ENCODE measurements around the gene TSHZ2. TPM values are rescaled to one million over a fixed set of nuclear protein-coding genes. Genes with fewer than 3 reads are reported as not detected.

Gene TSHZ2
- total and polyA plus RNA-seq, 9 of the 15 experiments (the other 6 are each of a cell fraction or from before 2014, with no cell fraction given) = 0.03 to 0.20 (median 0.05) TPM; not detected in 4

GRCh38 chr20:53491462-53491861 is 519.3 kb downstream of the TSHZ2 start (continued):
- TF ChIP-seq, protein P1, sequence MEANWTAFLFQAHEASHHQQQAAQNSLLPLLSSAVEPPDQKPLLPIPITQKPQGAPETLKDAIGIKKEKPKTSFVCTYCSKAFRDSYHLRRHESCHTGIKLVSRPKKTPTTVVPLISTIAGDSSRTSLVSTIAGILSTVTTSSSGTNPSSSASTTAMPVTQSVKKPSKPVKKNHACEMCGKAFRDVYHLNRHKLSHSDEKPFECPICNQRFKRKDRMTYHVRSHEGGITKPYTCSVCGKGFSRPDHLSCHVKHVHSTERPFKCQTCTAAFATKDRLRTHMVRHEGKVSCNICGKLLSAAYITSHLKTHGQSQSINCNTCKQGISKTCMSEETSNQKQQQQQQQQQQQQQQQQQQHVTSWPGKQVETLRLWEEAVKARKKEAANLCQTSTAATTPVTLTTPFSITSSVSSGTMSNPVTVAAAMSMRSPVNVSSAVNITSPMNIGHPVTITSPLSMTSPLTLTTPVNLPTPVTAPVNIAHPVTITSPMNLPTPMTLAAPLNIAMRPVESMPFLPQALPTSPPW (CRISPR knock-in tag; IDR thresholded peaks at IDR 0.05) = no peak
- TF ChIP-seq ZNF561 (CRISPR knock-in tag; conservative IDR thresholded peaks at IDR 0.05) = no peak
- no peak for TF ChIP-seq ETS2 (tag; IDR thresholded peaks at IDR 0.05; ENCODE audit: borderline replicate concordance, poor library complexity, severe bottlenecking)
- TF ChIP-seq NUFIP1 (IDR thresholded peaks at IDR 0.05; ENCODE audit: partially characterized antibody) = no peak
- no peak for TF ChIP-seq ZNF586 (CRISPR knock-in tag; conservative IDR thresholded peaks at IDR 0.05)

GRCh38 chr20:53492212-53492611 is 520.1 kb downstream of the TSHZ2 start:
- peaks cover 13 to 21% of the 10 kb centered on the region in 2 experiments for H3K27me3 ChIP-seq (ENCODE audit: control insufficient read depth in 2 of 2, insufficient read depth in 2 of 2, low read length in 2 of 2)
- in situ Hi-C loops (cut with MboI) (no loop called here), intact Hi-C loops (cut with micrococcal nuclease) (loop anchor here (5.0 kb wide), 1 partner anchor 70 kb away; no protein-coding TSS in a partner anchor)
- WGBS (ENCODE audit: insufficient coverage, low coverage, missing lambda C conversion rate) = 2% methylated on average over 3 of the region's 3 CpGs
- peak; percentile 35 for FAIRE-seq
- H3K36me3 ChIP-seq (ENCODE audit: control insufficient read depth, insufficient read depth, low read length) = no peaks in the 10 kb centered on the region
- no peak for ATAC-seq
- TF ChIP-seq CHD2 (IDR thresholded peaks at IDR 0.05; ENCODE audit: low read depth, low read length) (no peak), FOXA1 (IDR thresholded peaks at IDR 0.05; ENCODE audit: borderline replicate concordance) (no peak), HDGF (IDR thresholded peaks at IDR 0.05) (no peak), CEBPB (tag; IDR thresholded peaks at IDR 0.05) (peak; percentile 44)
- no peaks in the 10 kb centered on the region for H3K9me3 ChIP-seq (replicated peaks; ENCODE audit: control insufficient read depth, insufficient read depth, low read depth, low read length)
- H3K79me2 ChIP-seq (ENCODE audit: control insufficient read depth, insufficient read depth, low read length) = no peaks in the 10 kb centered on the region
- H3K27ac ChIP-seq (ENCODE audit: extremely low read depth, low read depth, low read length) = no peak overlapping the region
- H3K4me1 ChIP-seq (replicated peaks in 1 of 2; ENCODE audit: control insufficient read depth in 2 of 2, insufficient read depth in 2 of 2, low read length in 2 of 2) = no peaks in the 10 kb centered on the region
- no peak overlapping the region for H3K9ac ChIP-seq (ENCODE audit: insufficient read depth in 1 of 2, low read depth in 2 of 2, low read length in 2 of 2)
- no peak overlapping the region for H2AFZ ChIP-seq (ENCODE audit: low read depth, low read length)
- H3K9me1 ChIP-seq (ENCODE audit: control insufficient read depth, insufficient read depth, low read length) = no peaks in the 10 kb centered on the region
- BruUV-seq (replicated peaks) = no TSS peak
- H3K4me3 ChIP-seq = no peak overlapping the region
- H4K20me1 ChIP-seq (replicated peaks; ENCODE audit: control insufficient read depth, insufficient read depth, low read length) = no peaks in the 10 kb centered on the region
- H3K4me2 ChIP-seq (ENCODE audit: insufficient read depth, low read length) = no peak overlapping the region
- CTCF ChIA-PET (ENCODE audit: low intra/inter-chr PET ratio) = no interaction called here
- no peak for DNase-seq (ENCODE audit: extremely low read depth in 1 of 4, low spot score in 3 of 4)
- POLR2A ChIA-PET = interaction anchor here (0.6 to 1.4 kb wide), 2 partner anchors 11 to 36 kb away, joined by 3 to 4 read pairs; no protein-coding TSS in a partner anchor
